Activated CD4-positive, alpha-beta T cell treated with anti-CD3 and anti-CD28 coated beads, Interleukin-2, amount 50 U/mL, for 24 hours (primary cell): ENCODE data around the gene KRT34.
"Not testable (repeated sequence)": the region's sequence is repeated elsewhere in the genome, so short reads cannot be mapped to it uniquely, and the experiment has no call there.

Source experiments
- DNase-seq, 2 donors: peaks; one replicate each; pipeline ENCODE4 v3.0.0-alpha.2; 2020; ENCODE audit warnings: low read depth in 1 of 2, low spot score in 1 of 2

Gene KRT34

DNA sequence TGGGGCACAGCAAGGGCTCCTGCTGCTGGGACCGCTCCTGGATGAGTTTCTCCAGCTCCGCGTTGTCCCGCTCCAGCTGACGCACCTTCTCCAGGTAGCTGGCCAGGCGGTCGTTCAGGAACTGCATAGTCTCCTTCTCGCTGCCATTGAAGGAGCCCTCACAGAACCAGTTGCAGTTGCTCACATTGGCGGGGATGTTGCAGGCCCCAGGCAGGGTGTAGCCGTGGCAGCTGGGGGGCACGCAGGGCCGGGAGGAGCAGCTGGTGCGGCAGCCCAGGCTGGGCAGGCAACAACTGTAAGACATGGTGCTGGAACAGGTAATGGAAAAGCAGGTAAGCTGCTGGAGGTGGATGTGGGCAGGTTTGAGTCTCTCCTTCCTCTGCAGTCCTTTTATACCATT, at the start of gene KRT34:
Gene KRT34, minus strand, starts transcription at position 364 of the 400 bp plus-strand sequence. Its CDS starts 60 bp downstream, at position 304.
- not testable (repeated sequence) for DNase-seq

DNA sequence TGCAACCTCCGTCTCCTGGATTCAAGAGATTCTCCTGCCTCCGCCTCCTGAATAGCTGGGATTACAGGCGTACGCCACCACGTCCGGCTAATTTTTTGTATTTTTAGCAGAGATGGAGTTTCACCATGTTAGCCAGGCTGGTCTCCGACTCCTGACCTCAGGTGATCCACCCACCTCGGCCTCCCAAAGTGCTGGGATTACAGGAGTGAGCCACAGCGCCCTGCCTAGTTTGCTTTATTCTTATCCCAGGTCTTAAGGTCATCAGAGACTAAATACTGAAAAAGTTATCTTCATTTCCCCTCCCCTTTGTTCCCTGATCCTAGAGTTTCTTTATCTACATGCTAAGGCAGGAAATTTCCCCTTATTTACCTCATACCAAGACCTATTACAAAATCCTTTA, 48.3 kb upstream of the KRT34 start:
- not testable (repeated sequence) for DNase-seq

DNA sequence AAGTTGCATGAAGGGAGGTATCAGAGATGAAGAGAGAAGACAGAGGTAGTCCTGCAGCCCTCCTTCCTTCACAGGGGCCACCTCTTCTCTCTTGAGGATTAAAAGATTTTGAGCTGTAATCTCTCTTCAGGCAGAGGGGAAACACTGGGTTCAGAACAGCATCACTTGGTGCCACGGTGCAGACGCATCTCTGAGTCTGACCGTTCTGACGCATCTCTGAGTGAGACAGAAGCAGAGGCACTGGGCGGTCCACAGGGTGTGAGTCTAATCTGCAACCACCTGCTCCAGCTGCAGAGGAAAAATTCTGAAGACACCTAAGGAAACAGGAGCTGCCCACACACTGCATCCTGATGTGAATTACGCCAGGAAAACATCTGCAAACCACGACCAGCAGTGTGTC, 47.6 kb upstream of the KRT34 start:
- DNase-seq: no peak

DNA sequence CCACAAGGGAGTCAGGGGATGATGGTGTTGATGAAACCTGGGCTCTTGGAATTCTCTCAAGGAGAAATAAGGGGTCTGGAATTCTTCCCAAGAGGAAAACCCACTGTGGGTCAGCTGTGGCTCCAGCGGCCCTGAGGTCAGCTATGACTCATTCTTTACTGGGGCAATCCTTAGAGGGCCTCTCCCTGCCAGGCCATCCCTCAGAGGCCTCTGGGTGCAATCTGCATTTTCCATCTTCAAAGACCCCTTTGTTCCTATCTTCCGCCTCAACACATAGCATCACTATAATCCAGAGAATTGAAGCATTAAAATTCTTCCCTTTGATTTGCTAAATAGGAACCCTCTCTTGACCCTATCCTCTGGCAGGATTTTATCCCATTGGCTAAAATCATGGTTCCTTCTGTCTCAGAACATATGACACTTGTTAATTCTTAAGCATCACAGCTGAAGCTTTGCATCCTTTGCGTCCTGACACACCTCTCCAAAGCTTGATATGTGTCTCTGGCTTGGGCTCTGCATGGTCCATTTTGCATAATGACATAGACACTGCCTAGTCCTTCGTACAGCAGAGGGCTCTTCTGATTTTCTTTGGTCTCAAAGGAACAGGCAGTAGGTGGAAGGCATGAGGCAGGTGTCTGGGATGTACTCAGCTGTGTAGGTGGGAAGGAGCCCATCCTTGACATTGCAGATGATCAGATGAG, 46.6 kb upstream of the KRT34 start:
- no peak for DNase-seq

DNA sequence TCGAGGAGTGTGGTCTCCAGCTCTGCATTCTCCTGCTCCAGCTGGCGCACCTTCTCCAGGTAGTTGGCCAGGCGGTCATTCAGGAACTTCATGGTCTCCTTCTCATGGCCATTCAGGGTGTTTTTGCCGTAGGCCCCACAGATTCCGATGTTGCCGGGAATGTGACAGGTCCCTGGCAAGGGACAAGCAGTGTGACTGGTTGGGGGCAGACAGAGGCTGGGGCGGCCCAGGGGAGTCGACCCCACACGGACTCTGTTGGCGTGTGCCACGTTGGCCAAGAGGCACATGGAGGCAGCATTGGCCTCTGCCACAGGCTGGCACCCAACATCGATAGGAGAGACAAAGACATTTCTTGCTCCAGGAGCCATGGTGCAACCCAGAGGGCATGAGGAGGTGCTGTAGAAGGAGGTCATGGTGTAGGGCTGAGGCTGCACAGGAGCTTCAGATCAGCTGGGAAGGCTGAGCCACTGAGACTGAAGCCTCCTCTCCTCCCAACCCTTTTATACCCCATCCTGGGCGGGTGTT, 42.1 kb upstream of the KRT34 start, which contains the start of gene KRT37:
Gene KRT37, minus strand, starts transcription at position 475 of the 525 bp plus-strand sequence. Its CDS starts 62 bp downstream, at position 413.
- no peak for DNase-seq

GRCh38 chr17:41422586-41422985, 40.5 kb upstream of the KRT34 start:
- not testable (repeated sequence) for DNase-seq

DNA sequence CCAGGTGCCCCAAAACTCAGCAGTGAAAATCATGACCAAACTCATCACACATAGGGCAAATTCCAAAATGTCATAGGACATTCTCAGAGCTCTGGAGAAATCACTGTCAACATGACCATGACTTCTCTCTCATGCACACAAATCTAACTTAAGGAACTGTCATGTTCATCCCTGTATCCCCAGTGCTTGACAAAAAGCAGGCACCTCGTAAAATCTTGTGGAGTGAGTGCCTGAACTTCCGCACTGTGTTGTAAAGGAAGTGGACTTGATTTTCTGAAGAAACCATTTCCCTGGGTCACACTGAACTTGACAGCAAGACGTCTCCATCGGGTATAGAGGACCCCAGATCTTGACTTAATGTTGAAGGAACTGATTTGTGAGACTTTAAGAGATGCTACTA, 39.5 kb upstream of the KRT34 start:
- DNase-seq: no peak

DNA sequence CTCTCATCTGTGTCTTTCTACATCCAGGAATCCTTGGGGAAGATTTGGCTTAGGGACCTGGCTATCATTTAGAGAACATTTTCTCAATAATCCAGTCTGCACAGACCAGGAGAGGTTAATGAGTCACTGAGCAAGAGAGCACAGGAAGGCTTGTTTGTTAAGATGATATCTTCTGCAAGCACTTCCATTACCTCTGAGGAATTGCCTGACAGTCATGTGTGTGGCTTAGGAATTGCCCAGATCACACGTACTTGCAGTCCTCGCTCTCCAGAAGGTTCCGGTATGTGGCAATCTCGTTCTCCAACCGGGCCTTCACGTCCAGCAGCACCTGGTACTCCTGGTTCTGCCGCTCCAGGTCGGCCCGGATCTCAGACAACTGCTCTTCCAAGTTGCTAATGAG, 39.0 kb upstream of the KRT34 start:
- DNase-seq: no peak

DNA sequence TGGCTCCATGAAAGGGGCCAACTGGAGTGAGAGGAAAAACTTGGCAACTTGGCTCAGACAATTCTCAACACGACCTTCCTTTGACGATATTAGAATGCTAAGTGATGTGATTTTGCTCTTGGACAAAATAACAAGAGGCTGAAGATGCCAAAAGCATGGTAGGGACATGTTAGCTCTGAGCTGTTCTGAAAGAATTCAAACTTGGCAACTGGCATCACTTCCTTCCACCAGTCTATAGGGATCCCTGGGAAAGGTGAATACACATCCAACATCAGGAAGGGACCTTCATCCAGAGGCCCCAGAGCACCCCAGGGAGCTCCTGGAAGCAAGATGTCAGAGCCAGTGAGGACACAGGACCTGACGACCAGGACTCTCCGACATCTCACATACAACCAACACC, 38.0 kb upstream of the KRT34 start:
- DNase-seq: no peak

GRCh38 chr17:41419716-41420115, 37.6 kb upstream of the KRT34 start:
- DNase-seq: no peak

DNA sequence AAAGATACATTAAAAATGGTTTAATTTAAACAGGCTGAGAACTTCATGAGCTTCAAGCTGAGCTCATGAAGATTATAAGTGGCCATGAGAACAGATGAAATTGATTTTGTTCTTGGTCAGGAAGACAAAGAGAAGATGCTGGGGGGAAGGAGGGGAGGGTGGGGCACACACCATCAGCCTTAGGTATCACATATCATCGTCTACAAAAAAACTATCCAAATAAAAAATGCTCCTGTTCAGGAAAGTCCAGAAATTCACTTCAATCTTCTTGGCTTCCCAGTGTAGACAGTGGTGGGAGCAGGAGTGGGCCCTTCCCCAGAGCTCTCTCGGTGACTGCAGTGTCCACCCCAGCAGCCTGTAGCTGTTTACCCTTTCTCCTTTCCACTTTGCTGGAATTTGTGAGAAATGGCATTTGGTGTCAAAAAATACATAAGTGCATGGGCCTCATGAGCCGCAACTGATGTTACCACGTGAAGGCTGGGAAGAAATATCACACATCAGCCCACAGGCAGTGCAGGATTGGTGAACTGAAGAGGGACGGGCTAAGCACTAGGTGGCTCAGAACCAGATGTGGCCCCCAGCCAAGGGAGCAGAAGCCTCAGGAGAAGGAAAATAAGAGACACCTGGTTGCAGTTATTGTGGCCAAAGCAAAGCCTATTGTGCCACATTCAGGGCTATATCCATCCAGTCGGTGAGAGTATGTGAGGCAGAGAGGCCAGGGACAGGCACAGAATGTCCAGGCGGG, 36.2 kb upstream of the KRT34 start:
- no peak for DNase-seq

GRCh38 chr17:41417576-41418015, 35.5 kb upstream of the KRT34 start:
- no peak for DNase-seq

DNA sequence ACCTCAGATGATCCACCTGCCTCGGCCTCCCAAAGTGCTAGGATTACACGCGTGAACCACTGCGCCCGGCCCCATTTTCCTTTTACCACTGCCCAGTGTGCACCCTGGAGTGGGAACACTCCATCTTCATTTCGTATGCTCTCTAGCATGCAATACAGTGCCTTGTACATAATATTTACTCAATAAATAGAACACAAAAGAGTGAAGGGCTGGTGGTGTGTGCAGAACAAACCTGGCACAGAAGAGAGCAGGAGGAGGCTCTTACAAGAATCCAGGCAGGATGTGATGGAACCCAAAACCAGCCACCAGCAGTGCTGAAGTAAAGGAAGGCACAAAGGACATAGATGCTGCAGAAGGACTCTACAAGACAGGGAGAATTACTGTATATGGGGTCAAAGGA, 35.0 kb upstream of the KRT34 start:
- DNase-seq: no peak

DNA sequence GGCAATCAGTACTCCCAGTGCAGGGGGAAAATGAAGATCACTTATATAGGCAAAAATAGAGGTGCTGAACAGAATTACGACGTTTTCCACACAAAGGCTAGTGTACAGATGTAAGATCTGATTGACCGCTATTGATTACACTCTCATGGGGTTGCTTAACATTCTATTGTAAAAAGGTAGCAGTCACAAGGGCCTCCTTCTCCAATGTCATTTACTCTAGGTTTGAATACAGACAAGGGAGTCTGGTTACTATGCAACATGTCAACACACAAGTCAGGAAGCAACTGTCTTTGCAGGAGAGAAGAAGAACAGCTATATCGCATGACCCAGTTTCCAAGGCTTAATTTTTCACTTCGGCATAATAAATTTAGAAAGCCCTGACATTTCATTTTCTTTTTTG, 34.4 kb upstream of the KRT34 start:
- no peak for DNase-seq

DNA sequence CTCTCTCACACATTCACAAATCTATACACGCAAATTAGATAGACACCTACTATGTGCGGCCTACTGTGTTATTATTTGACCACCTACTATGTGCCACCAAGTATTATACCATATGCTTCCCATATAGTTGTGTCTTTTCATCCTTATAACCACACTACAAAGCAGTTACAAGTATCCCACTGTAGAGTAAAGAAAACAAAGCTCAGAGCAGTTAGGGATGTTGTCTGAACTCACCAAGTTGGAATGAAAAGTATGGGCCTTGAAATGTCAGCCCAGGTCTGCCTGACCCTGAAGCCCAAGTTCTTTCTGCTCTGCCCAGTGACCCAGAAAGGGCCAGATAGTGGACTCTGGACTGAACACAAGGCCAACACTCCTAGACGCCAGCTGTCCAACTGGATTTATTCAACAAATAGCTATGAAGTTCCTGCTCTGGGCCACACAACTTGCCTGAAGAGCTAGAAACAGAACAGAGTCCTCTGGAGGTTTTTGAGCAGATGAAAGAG, 33.8 kb upstream of the KRT34 start:
- no peak for DNase-seq

GRCh38 chr17:41415411-41415810, 33.3 kb upstream of the KRT34 start:
- DNase-seq: no peak

GRCh38 chr17:41413982-41414381, 31.9 kb upstream of the KRT34 start:
- no peak for DNase-seq

- no peak for DNase-seq
These were observed 31.3 kb upstream of the KRT34 start for GRCh38 chr17:41413353-41413957.

- DNase-seq: no peak
These were observed 29.1 kb upstream of the KRT34 start for GRCh38 chr17:41411072-41411840.

DNA sequence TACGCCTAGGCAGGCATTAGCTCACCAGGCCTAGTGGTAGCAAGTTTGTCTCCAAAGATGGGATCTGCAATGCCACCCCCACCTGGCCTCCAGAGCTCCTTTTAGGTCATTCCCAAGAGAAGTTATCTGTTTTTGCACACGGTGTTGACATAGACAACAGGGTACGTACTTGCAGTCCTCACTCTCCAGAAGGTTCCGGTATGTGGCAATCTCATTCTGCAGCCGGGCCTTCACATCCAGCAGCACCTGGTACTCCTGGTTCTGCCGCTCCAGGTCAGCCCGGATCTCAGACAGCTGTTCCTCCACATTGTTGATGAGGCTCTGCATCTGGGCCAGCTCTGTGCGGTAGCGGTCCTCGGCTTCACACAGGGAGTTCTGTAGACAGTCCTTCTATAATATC, 25.1 kb upstream of the KRT34 start:
- DNase-seq: no peak

DNA sequence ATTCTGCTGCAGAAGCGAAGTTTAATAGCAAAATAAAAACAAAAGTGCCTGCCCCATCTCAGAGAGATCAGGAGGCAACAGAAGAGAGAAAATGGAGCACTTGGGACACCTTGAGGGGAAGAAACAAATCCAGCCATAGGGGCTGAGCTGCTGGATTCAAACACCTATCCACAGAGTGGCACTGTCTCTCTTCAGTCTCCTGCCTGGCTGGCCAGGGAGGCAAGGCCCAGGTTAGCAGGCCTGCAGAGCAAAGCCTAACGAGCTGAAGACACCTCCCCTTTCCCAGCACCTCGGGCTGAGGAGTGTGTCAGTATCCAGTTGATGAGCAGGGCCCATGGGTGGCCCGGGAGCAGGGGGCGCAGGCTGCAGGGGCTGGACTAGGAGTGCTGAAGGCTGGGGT, 24.1 kb upstream of the KRT34 start:
- DNase-seq: no peak
